Esophagus muscularis mucosa (tissue), 4 donors: ENCODE results near the gene FBXW10.
"Not testable (repeated sequence)": the region's sequence is repeated elsewhere in the genome, so short reads cannot be mapped to it uniquely, and the experiment has no call there.

Experiments used
- CTCF ChIP-seq, 3 experiments: fragments of 200-600 bp in 2 of 3; fragments of 450-650 bp in 1 of 3; sonication (generic) in 2 of 3; IDR thresholded peaks; one replicate each; pipeline ENCODE4 v1.5.1; 2017 to 2019; ENCODE audit warnings: antibody characterized with exemption in 3 of 3, mild to moderate bottlenecking in 2 of 3, moderate library complexity in 1 of 3
- EP300 ChIP-seq: sonication (generic); formaldehyde crosslinking; IDR thresholded peaks from one replicate; pipeline ENCODE4 v1.6.1; 2017; ENCODE audit warnings: antibody characterized with exemption
- POLR2A ChIP-seq: fragments of 450-650 bp; IDR thresholded peaks from one replicate; pipeline ENCODE4 v1.6.1; 2017; ENCODE audit warnings: antibody characterized with exemption, moderate library complexity, mild to moderate bottlenecking, low read depth
- POLR2AphosphoS5 ChIP-seq, 2 donors: sonication (generic); formaldehyde crosslinking; IDR thresholded peaks; one replicate each; pipeline ENCODE4 v1.6.1; 2017; ENCODE audit warnings: antibody characterized with exemption in 2 of 2

GRCh38 chr17:18741228-18741627 is 2.6 kb upstream of the FBXW10 start:
- TF ChIP-seq CTCF (IDR thresholded peaks at IDR 0.05); POLR2A; POLR2AphosphoS5 (IDR thresholded peaks at IDR 0.05); EP300: not testable (repeated sequence)
